Activated T-cell treated with anti-CD3 and anti-CD28 coated beads for 48 hours (primary cell): ENCODE measurements around the gene CLSTN1.

Experiments
- DNase-seq: peaks from one replicate; pipeline ENCODE4 v3.0.0-alpha.2; 2020; ENCODE audit warnings: low read depth

CLSTN1 gene

GRCh38 chr1:9680828-9681227 is 142.9 kb downstream of the CLSTN1 start:
- no peak for DNase-seq

- DNase-seq = no peak
Observed at GRCh38 chr1:9680091-9680490, 143.7 kb downstream of the CLSTN1 start.
